Prostate gland (tissue), 2 donors: ENCODE results near the gene MLF2.

Source experiments
- CTCF ChIP-seq, 4 experiments: fragments of 200-600 bp in 2 of 4; fragments of 450-650 bp in 2 of 4; sonication (generic) in 2 of 4; IDR thresholded peaks; 1 replicate in 3 of 4; 2 replicates in 1 of 4; pipeline ENCODE4 v1.5.1; 2016 to 2019; ENCODE audit warnings: antibody characterized with exemption in 4 of 4, mild to moderate bottlenecking in 2 of 4, moderate library complexity in 2 of 4
- POLR2A ChIP-seq: fragments of 450-650 bp; IDR thresholded peaks from one replicate; pipeline ENCODE4 v1.6.1; 2016; ENCODE audit warnings: antibody characterized with exemption, mild to moderate bottlenecking
- POLR2AphosphoS5 ChIP-seq: sonication (generic); formaldehyde crosslinking; IDR thresholded peaks from one replicate; pipeline ENCODE4 v1.6.1; 2017; ENCODE audit warnings: antibody characterized with exemption

- no peak for TF ChIP-seq CTCF (IDR thresholded peaks at IDR 0.05)
- no peak for TF ChIP-seq POLR2A
- TF ChIP-seq POLR2AphosphoS5: no peak
Measured at GRCh38 chr12:6700646-6701051, 52.3 kb downstream of the MLF2 start, which contains the start of gene PIANP.
